GM21526 (cell line): ENCODE data around the gene CSF2RB.
A peak's percentile ranks its signal among the peaks of the same experiment; 100 is the strongest.

Experiments
- ATAC-seq: cut with Tn5 transposase; IDR thresholded peaks from one replicate; pipeline ENCODE4 v1.9.1; 2021; ENCODE audit warnings: moderate library complexity; ENCODE audit not compliant: unreplicated experiment, low FRiP score

Gene CSF2RB

GRCh38 chr22:36913427-36914389 lies at the start of gene CSF2RB:
CSF2RB (plus strand) TSS chr22:36913628; CDS start chr22:36922208, 8,580 bp downstream.
- ATAC-seq = peak; percentile 46

- no peak for ATAC-seq
These were observed 49.4 kb upstream of the CSF2RB start for GRCh38 chr22:36863979-36864378.

- no peak for ATAC-seq
These were observed 48.8 kb upstream of the CSF2RB start for GRCh38 chr22:36864454-36865215.

GRCh38 chr22:36865346-36865745 lies 48.1 kb upstream of the CSF2RB start:
- ATAC-seq = no peak

GRCh38 chr22:36867695-36868094 lies 45.7 kb upstream of the CSF2RB start:
- ATAC-seq = no peak

GRCh38 chr22:36868546-36869181 lies 44.8 kb upstream of the CSF2RB start:
- ATAC-seq = no peak

GRCh38 chr22:36870250-36870649 lies 43.2 kb upstream of the CSF2RB start:
- no peak for ATAC-seq

- ATAC-seq = no peak
These were observed 41.8 kb upstream of the CSF2RB start for GRCh38 chr22:36871669-36872081.

GRCh38 chr22:36872084-36872483 lies 41.3 kb upstream of the CSF2RB start:
- no peak for ATAC-seq

- ATAC-seq = no peak
These were observed 40.4 kb upstream of the CSF2RB start for GRCh38 chr22:36872866-36873498.

GRCh38 chr22:36873614-36874308 lies 39.7 kb upstream of the CSF2RB start:
- ATAC-seq = peak; percentile 45

GRCh38 chr22:36874309-36874696 lies 39.1 kb upstream of the CSF2RB start:
- no peak for ATAC-seq

GRCh38 chr22:36874736-36875135 lies 38.7 kb upstream of the CSF2RB start:
- no peak for ATAC-seq

GRCh38 chr22:36875741-36876140 lies 37.7 kb upstream of the CSF2RB start:
- no peak for ATAC-seq

- no peak for ATAC-seq
These were observed 33.7 kb upstream of the CSF2RB start for GRCh38 chr22:36879775-36880174.

GRCh38 chr22:36881504-36882245 lies 31.8 kb upstream of the CSF2RB start:
- ATAC-seq = no peak

- no peak for ATAC-seq
These were observed 28.9 kb upstream of the CSF2RB start for GRCh38 chr22:36884349-36885158.

- no peak for ATAC-seq
These were observed 28.0 kb upstream of the CSF2RB start for GRCh38 chr22:36885474-36885873.
